Fibroblast of pulmonary artery (primary cell): ENCODE measurements around the gene TTLL12.
A peak's percentile ranks its signal among the peaks of the same experiment; 100 is the strongest.

Experiments used
- DNase-seq: peaks from one replicate; pipeline ENCODE4 v3.0.0-alpha.2; 2010; ENCODE audit warnings: low read depth
- H3K4me3 ChIP-seq: replicated peaks from 2 replicates; pipeline ENCODE4 v1.5.1; 2011; ENCODE audit warnings: low read depth, mild to moderate bottlenecking, control low read depth, low read length, moderate library complexity
- CTCF ChIP-seq: IDR thresholded peaks from 2 replicates; pipeline ENCODE4 v1.5.1; 2011; ENCODE audit warnings: mild to moderate bottlenecking, control low read depth, low read length, inconsistent platforms; ENCODE audit errors: missing control alignments

The TTLL12 gene

DNA sequence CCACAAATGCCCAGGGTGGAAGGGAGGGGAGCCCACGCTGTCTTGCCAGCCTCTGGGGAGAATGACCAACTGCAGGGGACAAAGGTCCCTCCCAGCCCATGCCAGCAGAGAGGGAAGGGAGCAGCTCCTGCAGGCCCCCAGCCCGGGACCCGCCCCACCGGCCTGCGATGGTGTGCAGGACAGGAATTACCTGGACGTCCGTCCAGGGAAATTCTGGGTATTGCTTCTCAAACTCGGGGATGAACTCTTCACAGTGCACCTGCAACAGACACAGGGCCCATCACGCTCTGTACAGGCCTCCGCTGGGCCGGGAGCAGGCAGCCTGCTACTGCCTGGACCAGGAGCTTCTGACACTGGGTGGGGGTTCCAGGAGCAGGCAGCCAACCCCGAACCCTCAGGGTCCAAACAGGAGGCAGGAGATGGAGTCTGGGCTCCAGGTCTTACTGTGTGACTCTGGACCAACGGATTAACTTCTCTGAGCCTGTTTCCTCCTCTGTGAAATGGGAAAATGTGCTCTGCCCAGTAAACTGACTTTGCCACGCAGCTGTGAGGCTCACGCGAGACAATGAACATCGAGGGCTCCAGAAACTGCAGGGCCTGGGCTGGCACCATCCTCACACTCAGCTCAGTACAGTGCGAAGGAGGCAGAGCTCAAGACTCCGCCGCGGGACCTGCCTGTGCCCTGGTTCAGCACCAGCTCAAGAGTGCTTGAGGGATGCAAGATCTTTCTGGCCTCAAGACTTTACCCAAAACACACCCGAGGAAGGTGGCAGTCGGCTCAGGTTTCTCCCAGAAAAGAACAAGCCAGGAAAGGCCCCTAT is 17.4 kb downstream of the TTLL12 start:
- no peak for DNase-seq
- H3K4me3 ChIP-seq = no peak overlapping the region
- no peak for TF ChIP-seq CTCF

GRCh38 chr22:43168471-43169309 is 18.2 kb downstream of the TTLL12 start:
- peak; percentile 65 for DNase-seq
- TF ChIP-seq CTCF = no peak
- no peak overlapping the region for H3K4me3 ChIP-seq

- DNase-seq = no peak
- TF ChIP-seq CTCF = no peak
- no peak overlapping the region for H3K4me3 ChIP-seq
Observed at GRCh38 chr22:43167001-43167589, 19.8 kb downstream of the TTLL12 start.

DNA sequence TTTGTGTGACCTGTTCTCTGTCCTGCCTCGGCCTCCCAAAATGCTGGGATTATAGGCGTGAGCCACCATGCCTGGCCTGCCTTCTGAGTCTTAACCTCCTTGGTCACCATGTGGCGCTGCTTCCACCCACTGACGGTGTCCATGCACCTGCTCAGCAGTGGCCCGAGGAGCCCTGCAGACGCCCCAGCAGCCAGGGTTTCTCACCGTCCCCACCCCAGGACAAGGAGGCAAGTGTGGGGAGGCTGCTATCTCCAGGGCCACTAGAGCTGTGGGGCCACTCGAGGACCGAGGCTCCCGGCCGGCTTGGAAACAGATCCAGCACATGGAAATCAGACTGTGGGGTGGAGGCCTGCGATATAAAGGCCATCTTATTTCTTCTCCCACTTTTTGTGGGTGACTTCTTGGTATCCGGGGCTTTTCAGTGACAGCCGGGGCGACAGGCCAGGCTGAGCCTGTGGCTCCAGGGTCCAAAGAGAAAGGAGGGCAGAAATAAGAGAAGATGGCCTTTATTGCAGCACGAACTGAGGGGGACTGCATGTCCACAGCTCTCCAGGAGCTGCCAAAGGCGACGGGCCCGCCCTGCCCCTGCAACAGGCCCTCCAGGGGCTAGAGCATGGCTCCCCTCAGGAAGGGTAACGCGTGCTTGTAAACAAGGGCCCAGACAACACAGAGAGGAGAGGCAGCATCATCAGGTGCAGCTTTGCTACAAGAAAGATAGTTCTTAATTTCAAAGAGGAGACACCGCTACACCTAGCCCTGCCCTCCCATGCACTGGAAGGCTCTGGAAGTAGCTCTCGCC is 20.6 kb downstream of the TTLL12 start:
- TF ChIP-seq CTCF = no peak
- no peak for DNase-seq
- no peak overlapping the region for H3K4me3 ChIP-seq

DNA sequence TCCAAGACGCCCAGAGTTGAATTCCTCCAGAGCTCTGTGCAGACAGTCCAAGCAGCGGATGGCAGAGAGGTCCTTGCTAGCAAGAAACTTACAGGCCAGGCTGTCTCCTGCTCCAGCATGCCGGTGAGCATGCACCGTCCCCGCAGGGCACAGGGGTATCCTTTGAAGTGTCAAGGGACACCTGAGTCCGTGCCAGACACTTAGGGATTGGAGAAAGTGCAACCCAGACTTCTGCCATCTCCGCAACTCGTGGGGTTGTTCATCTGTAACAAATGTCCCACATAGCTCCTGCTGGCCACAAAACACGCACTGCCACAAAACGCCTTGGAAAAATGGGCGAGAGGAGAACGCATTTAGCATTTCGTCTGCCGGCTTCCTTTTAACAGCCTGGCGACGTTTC is 22.3 kb downstream of the TTLL12 start:
- no peak overlapping the region for H3K4me3 ChIP-seq
- no peak for DNase-seq
- no peak for TF ChIP-seq CTCF

DNA sequence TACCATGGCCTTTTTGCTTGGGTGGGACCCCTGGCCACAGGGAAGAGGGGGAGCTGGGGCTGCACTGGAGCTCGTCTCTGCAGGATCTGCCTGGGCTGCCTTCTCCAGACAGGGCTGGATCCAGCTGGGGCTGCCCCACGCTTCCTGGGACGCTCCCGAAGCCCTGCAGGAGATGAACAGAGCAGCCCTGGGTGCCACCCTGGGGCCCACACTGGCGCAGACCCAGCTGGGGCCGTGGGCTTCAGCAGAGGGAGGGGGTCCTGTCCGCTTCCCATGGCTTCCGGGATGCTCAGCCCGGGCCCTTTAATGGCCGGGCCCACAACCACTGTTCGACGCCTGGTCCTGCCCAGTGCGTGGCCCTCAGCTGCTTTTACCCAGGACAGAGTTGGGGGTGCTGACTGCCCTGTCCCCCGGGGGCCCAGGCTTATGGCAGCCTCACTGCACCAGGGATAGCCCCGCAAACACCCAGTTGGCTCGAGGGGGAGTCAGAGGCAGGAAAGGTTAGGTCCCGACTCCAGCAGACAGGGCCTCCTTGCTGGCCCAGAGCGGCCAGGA is 23.6 kb downstream of the TTLL12 start:
- no peak overlapping the region for H3K4me3 ChIP-seq
- no peak for TF ChIP-seq CTCF

More for the DNA sequence above, 23.6 kb downstream of the TTLL12 start:
- DNase-seq = no peak
